CD4-positive, alpha-beta T cell (primary cell): ENCODE measurements around the gene MIA2. TPM values are rescaled to one million over a fixed set of nuclear protein-coding genes. Genes with fewer than 3 reads are reported as not detected.
A peak's percentile ranks its signal among the peaks of the same experiment; 100 is the strongest.

Source experiments
- ATAC-seq: fragments of 200-7000 bp; cut with Tn5 transposase; one replicate; pipeline ENCODE4 v1.10.0; 2022; ENCODE audit warnings: mild to moderate bottlenecking; ENCODE audit not compliant: poor library complexity
- CTCF ChIA-PET: fragments of 350-600 bp; sonication (Branson Sonifier 250); formaldehyde crosslinking; loops from one replicate; lab custom pipeline; 2021; ENCODE audit warnings: antibody characterized with exemption, inconsistent platforms; lab: Charles Lee
- POLR2A ChIA-PET: fragments of 350-600 bp; sonication (Branson Sonifier 250); formaldehyde crosslinking; loops from one replicate; lab custom pipeline; 2021; ENCODE audit warnings: antibody characterized with exemption, inconsistent platforms; lab: Charles Lee
- DNase-seq, 14 experiments: peaks; one replicate each; pipeline ENCODE4 v3.0.0-alpha.2; 2013 to 2020; ENCODE audit warnings: mixed read lengths in 2 of 14
- H3K27ac ChIP-seq, 2 donors: one replicate each; pipeline versions ENCODE4 v1.5.1 to v1.7.0; 2013; ENCODE audit warnings: low read length in 2 of 2, low read depth in 1 of 2, mild to moderate bottlenecking in 1 of 2
- H3K27me3 ChIP-seq, 2 experiments: 1 replicate in 1 of 2; 2 replicates in 1 of 2; pipeline versions ENCODE4 v1.6.1 to v1.7.0; 2013; ENCODE audit warnings: low read length in 2 of 2, control low read depth in 1 of 2, mild to moderate bottlenecking in 1 of 2, moderate library complexity in 1 of 2; ENCODE audit not compliant: insufficient read depth in 2 of 2, control insufficient read depth in 1 of 2
- H3K36me3 ChIP-seq: one replicate; pipeline ENCODE4 v1.6.1; 2013; ENCODE audit warnings: low read length, control low read depth; ENCODE audit not compliant: insufficient read depth
- H3K4me1 ChIP-seq: one replicate; pipeline ENCODE4 v1.6.1; 2013; ENCODE audit warnings: low read length, control low read depth; ENCODE audit not compliant: insufficient read depth
- H3K4me3 ChIP-seq: one replicate; pipeline ENCODE4 v1.5.1; 2013; ENCODE audit warnings: mild to moderate bottlenecking, low read length, moderate library complexity
- H3K9me3 ChIP-seq, 2 experiments: 1 replicate in 1 of 2; 2 replicates in 1 of 2; pipeline versions ENCODE4 v1.6.1 to v1.7.0; 2013; ENCODE audit warnings: low read length in 2 of 2, mild to moderate bottlenecking in 2 of 2, control low read depth in 1 of 2, moderate library complexity in 1 of 2; ENCODE audit not compliant: control insufficient read depth in 1 of 2, insufficient read depth in 1 of 2
- H3K27ac Mint-ChIP-seq: one replicate; pipeline ENCODE4 v1.8.0; 2020; ENCODE audit warnings: mixed read lengths
- H3K27me3 Mint-ChIP-seq: one replicate; pipeline ENCODE4 v1.8.0; 2021; ENCODE audit warnings: mixed read lengths
- H3K36me3 Mint-ChIP-seq: one replicate; pipeline ENCODE4 v1.8.0; 2021; ENCODE audit warnings: low read depth, mixed read lengths
- H3K4me1 Mint-ChIP-seq: one replicate; pipeline ENCODE4 v1.8.0; 2021; ENCODE audit warnings: low read depth, mixed read lengths
- H3K4me3 Mint-ChIP-seq: one replicate; pipeline ENCODE4 v1.8.0; 2020; ENCODE audit warnings: mild to moderate bottlenecking, mixed read lengths
- H3K9me3 Mint-ChIP-seq: one replicate; pipeline ENCODE4 v1.8.0; 2020; ENCODE audit warnings: mixed read lengths
- intact Hi-C, 2 experiments: fragments of 100-400 bp; cut with DNase I in 1 of 2; cut with micrococcal nuclease in 1 of 2; formaldehyde crosslinking; loops; one replicate each; pipeline versions ENCODE4 v1.15.1 to v1.9.0; 2023 to 2025; cut with DNase I, micrococcal nuclease
- total RNA-seq, 174 experiments: library from RNA in 2 of 174; stranded (reverse) in 2 of 174; gene quantifications; one replicate each; pipeline ENCODE4 v1.2.3 and lab custom pipeline; 2021 to 2026
- TF ChIP-seq, protein P1 (sequence below): fragments of 200-600 bp; IDR thresholded peaks from one replicate; pipeline ENCODE4 v1.8.0; 2022; ENCODE audit warnings: antibody characterized with exemption, mild to moderate bottlenecking

The MIA2 gene
- total RNA-seq, 2 experiments from 2014 or later: 21.1 to 24.1 TPM

DNA sequence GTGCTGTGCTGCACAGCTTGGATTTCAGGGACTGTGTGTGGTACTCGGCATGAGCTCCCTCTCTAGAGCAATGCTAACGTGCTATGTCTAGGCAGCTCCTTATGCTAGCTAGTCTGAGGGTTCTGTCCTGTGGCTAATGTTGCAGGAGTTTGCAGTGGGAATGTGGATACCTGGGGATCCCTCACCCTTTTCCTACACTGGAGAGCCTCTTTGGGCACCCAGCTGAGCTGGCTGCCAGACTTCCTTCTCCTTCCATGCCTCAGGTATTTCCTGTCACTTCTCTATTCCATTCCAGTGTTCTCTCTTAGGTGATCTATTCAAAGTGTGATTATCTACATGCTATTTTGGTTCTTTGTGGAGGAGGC, 133.7 kb downstream of the MIA2 start:
- no peak overlapping the region for H3K27ac ChIP-seq
- no peaks in the 10 kb centered on the region for H3K4me1 Mint-ChIP-seq
- peaks cover 19 to 20% of the 10 kb centered on the region in 2 experiments for H3K9me3 ChIP-seq
- CTCF ChIA-PET: no interaction called here
- peaks cover 10% of the 10 kb centered on the region for H3K9me3 Mint-ChIP-seq
- ATAC-seq (no peak), DNase-seq (no peak)
- H3K36me3 ChIP-seq: peaks cover 25% of the 10 kb centered on the region
- H3K36me3 Mint-ChIP-seq: peaks cover 72% of the 10 kb centered on the region
- H3K27me3 ChIP-seq: no peaks in the 10 kb centered on the region
- no peak overlapping the region for H3K4me3 ChIP-seq
- H3K27ac Mint-ChIP-seq: no peak overlapping the region
- intact Hi-C loops: loop anchor here in 1 of 2 experiments (5.0 kb wide), 1 partner anchor 260 kb away; no protein-coding TSS in a partner anchor
- no peaks in the 10 kb centered on the region for H3K4me1 ChIP-seq
- POLR2A ChIA-PET: interaction anchor here (0.6 kb wide), 1 partner anchor 464 kb away, joined by 3 read pairs; no protein-coding TSS in a partner anchor
- no peak overlapping the region for H3K4me3 Mint-ChIP-seq
- H3K27me3 Mint-ChIP-seq: no peaks in the 10 kb centered on the region
- TF ChIP-seq, protein P1, sequence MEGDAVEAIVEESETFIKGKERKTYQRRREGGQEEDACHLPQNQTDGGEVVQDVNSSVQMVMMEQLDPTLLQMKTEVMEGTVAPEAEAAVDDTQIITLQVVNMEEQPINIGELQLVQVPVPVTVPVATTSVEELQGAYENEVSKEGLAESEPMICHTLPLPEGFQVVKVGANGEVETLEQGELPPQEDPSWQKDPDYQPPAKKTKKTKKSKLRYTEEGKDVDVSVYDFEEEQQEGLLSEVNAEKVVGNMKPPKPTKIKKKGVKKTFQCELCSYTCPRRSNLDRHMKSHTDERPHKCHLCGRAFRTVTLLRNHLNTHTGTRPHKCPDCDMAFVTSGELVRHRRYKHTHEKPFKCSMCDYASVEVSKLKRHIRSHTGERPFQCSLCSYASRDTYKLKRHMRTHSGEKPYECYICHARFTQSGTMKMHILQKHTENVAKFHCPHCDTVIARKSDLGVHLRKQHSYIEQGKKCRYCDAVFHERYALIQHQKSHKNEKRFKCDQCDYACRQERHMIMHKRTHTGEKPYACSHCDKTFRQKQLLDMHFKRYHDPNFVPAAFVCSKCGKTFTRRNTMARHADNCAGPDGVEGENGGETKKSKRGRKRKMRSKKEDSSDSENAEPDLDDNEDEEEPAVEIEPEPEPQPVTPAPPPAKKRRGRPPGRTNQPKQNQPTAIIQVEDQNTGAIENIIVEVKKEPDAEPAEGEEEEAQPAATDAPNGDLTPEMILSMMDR: no peak

DNA sequence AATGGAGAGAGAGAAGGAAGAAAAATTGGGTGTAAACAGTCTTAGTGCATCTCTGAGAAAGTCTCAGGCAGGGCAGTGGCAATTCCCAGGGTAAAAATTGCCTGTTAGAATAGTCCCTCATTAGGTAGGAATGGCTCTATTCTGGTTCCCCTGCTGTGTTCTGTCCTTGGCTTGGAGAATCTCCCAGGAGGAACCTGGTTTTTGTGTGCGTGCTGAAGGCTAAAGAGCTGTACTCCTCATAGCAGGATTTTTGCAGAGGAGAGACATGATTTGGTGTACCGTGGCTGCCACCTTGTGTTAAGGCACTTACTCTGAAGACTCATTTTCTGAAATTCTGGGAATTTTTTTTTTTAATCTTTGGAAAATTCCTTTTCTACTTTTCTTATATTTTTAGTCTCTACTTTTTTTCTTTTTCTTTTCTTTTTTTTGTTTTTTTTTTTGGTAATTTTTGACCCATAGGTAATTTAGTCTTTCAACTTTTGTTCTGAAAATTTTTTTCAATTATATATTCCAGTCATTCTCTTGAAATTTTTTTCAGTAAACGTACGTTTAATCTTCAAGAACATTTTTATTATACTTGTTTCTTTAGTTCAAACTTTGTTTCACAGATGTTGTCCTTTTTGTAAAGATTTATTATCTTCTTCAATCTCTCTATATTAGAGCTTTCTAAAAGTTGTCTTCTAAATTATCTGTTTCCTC, 134.7 kb downstream of the MIA2 start:
- Mint-ChIP-seq H3K4me3 (no peak overlapping the region), H3K27ac (peak overlapping the region; percentile 13), H3K9me3 (peaks cover 3% of the 10 kb centered on the region), H3K27me3 (no peaks in the 10 kb centered on the region), H3K36me3 (peaks cover 62% of the 10 kb centered on the region), H3K4me1 (no peaks in the 10 kb centered on the region)
- ChIA-PET POLR2A (no interaction called here), CTCF (interaction anchor here (0.6 kb wide), 1 partner anchor 178 kb away, joined by 3 read pairs; no protein-coding TSS in a partner anchor)
- intact Hi-C loops: loop anchor here (2.0 to 5.0 kb wide), 2 partner anchors 261 to 262 kb away; no protein-coding TSS in a partner anchor
- peak in 9 of 14 experiments; percentile 5 to 44 (median 15) for DNase-seq
- no peaks in the 10 kb centered on the region for H3K27me3 ChIP-seq
- no peak overlapping the region for H3K4me3 ChIP-seq
- TF ChIP-seq, protein P1: no peak
- peaks cover 19% of the 10 kb centered on the region for H3K36me3 ChIP-seq
- no peak overlapping the region for H3K27ac ChIP-seq
- H3K4me1 ChIP-seq: no peaks in the 10 kb centered on the region
- peaks cover 16 to 20% of the 10 kb centered on the region in 2 experiments for H3K9me3 ChIP-seq
- ATAC-seq: no peak

DNA sequence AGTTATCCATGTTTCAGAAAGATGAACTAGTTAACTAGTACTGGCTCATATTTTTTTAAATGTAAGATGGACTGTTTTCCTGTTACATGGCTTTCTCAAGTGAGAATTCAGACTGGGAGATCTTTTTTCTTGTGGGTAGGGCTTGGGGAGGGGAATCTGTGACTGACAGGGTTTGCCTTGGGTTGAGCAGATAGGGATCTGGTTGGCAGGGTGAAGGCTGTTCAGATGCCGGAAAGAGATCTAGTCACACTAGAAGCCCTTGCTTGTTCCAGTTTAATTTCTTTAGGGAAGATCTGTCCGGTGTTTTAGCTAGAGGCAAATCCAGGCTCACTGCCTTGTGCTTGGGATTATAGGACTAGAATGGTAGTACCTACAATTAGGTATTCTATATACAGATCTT, 135.3 kb downstream of the MIA2 start:
- Mint-ChIP-seq H3K4me1 (no peaks in the 10 kb centered on the region), H3K36me3 (peaks cover 56% of the 10 kb centered on the region), H3K27me3 (no peaks in the 10 kb centered on the region), H3K9me3 (no peaks in the 10 kb centered on the region), H3K4me3 (no peak overlapping the region), H3K27ac (peak overlapping the region; percentile 13)
- ATAC-seq (no peak), DNase-seq (no peak)
- TF ChIP-seq, protein P1: no peak
- H3K9me3 ChIP-seq: peaks cover 13 to 14% of the 10 kb centered on the region in 2 experiments
- H3K36me3 ChIP-seq: peaks cover 15% of the 10 kb centered on the region
- CTCF ChIA-PET: interaction anchor here (0.6 kb wide), 1 partner anchor 179 kb away, joined by 3 read pairs; no protein-coding TSS in a partner anchor
- H3K4me1 ChIP-seq: no peaks in the 10 kb centered on the region
- H3K27ac ChIP-seq: no peak overlapping the region
- intact Hi-C loops: loop anchor here (2.0 to 5.0 kb wide), 2 partner anchors 262 kb away; no protein-coding TSS in a partner anchor
- POLR2A ChIA-PET: no interaction called here
- H3K27me3 ChIP-seq: no peaks in the 10 kb centered on the region
- no peak overlapping the region for H3K4me3 ChIP-seq
